Neuronal stem cell (in vitro differentiated cells): ENCODE results near the gene ANKRD44.

Source experiments
- DNase-seq: peaks from one replicate; pipeline ENCODE4 v3.0.0-alpha.2; 2013; ENCODE audit warnings: low spot score
- H2AFZ ChIP-seq: one replicate; pipeline ENCODE4 v1.6.1; 2013; ENCODE audit warnings: mild to moderate bottlenecking, low read length, inconsistent platforms
- H2AK5ac ChIP-seq: 2 replicates; pipeline ENCODE4 v1.6.1; 2013; ENCODE audit warnings: low read depth, mild to moderate bottlenecking, inconsistent platforms, low read length, moderate library complexity, mixed read lengths
- H2BK120ac ChIP-seq: 2 replicates; pipeline ENCODE4 v1.6.1; 2013; ENCODE audit warnings: low read depth, mild to moderate bottlenecking, inconsistent platforms, low read length, moderate library complexity, mixed read lengths
- H2BK12ac ChIP-seq: one replicate; pipeline ENCODE4 v1.6.1; 2013; ENCODE audit warnings: low read length, inconsistent platforms
- H2BK15ac ChIP-seq: 2 replicates; pipeline ENCODE4 v1.6.1; 2013; ENCODE audit warnings: mild to moderate bottlenecking, low read length, inconsistent platforms, mixed read lengths
- H2BK5ac ChIP-seq: one replicate; pipeline ENCODE4 v1.6.1; 2013; ENCODE audit warnings: inconsistent platforms, mild to moderate bottlenecking, low read length, moderate library complexity
- H3K14ac ChIP-seq: one replicate; pipeline ENCODE4 v1.6.1; 2013; ENCODE audit warnings: low read length, inconsistent platforms
- H3K18ac ChIP-seq: 2 replicates; pipeline ENCODE4 v1.6.1; 2013; ENCODE audit warnings: low read length, inconsistent platforms
- H3K23ac ChIP-seq: 2 replicates; pipeline ENCODE4 v1.6.1; 2013; ENCODE audit warnings: low read depth, mild to moderate bottlenecking, mixed read lengths, low read length, inconsistent platforms; ENCODE audit not compliant: poor library complexity
- H3K27ac ChIP-seq: replicated peaks from 3 replicates; pipeline ENCODE4 v1.5.1; 2013; ENCODE audit warnings: low read length, inconsistent platforms
- H3K27me3 ChIP-seq, 3 experiments: 2 replicates each; pipeline ENCODE4 v1.6.1; 2013; ENCODE audit warnings: low read length in 3 of 3, mild to moderate bottlenecking in 2 of 3, inconsistent platforms in 1 of 3, low read depth in 1 of 3, mixed read lengths in 1 of 3, moderate library complexity in 1 of 3; ENCODE audit not compliant: control insufficient read depth in 3 of 3, insufficient read depth in 3 of 3
- H3K36me3 ChIP-seq, 2 donors: replicated peaks in 1 of 2; 2 replicates each; pipeline ENCODE4 v1.6.1; 2013; ENCODE audit warnings: low read length in 2 of 2; ENCODE audit not compliant: control insufficient read depth in 2 of 2, insufficient read depth in 2 of 2
- H3K4ac ChIP-seq: 2 replicates; pipeline ENCODE4 v1.6.1; 2013; ENCODE audit warnings: inconsistent platforms, mild to moderate bottlenecking, low read length, moderate library complexity
- H3K4me1 ChIP-seq, 2 donors: 1 replicate in 1 of 2; 2 replicates in 1 of 2; pipeline ENCODE4 v1.6.1; 2013; ENCODE audit warnings: low read length in 2 of 2, low read depth in 1 of 2; ENCODE audit not compliant: control insufficient read depth in 2 of 2, insufficient read depth in 1 of 2
- H3K4me2 ChIP-seq: one replicate; pipeline ENCODE4 v1.6.1; 2013; ENCODE audit warnings: mild to moderate bottlenecking, low read length, inconsistent platforms; ENCODE audit not compliant: insufficient read depth, poor library complexity, severe bottlenecking
- H3K4me3 ChIP-seq, 2 donors: 2 replicates each; pipeline ENCODE4 v1.5.1; 2013; ENCODE audit warnings: low read length in 2 of 2, mild to moderate bottlenecking in 2 of 2, inconsistent platforms in 1 of 2, moderate library complexity in 1 of 2
- H3K79me1 ChIP-seq: one replicate; pipeline ENCODE4 v1.6.1; 2013; ENCODE audit warnings: low read depth, mild to moderate bottlenecking, inconsistent platforms, low read length, moderate library complexity
- H3K9ac ChIP-seq: one replicate; pipeline ENCODE4 v1.6.1; 2013; ENCODE audit warnings: mild to moderate bottlenecking, low read depth, low read length, inconsistent platforms; ENCODE audit not compliant: poor library complexity
- H3K9me3 ChIP-seq, 2 donors: replicated peaks in 1 of 2; 2 replicates each; pipeline versions ENCODE3 to v1.6.1; 2013; ENCODE audit warnings: low read length in 2 of 2, mild to moderate bottlenecking in 2 of 2, inconsistent platforms in 1 of 2, low read depth in 1 of 2, mixed read lengths in 1 of 2, moderate library complexity in 1 of 2; ENCODE audit not compliant: control insufficient read depth in 2 of 2, insufficient read depth in 1 of 2
- H4K8ac ChIP-seq: one replicate; pipeline ENCODE4 v1.6.1; 2013; ENCODE audit warnings: low read depth, mild to moderate bottlenecking, inconsistent platforms, low read length, moderate library complexity
- H4K91ac ChIP-seq: one replicate; pipeline ENCODE4 v1.6.1; 2013; ENCODE audit warnings: low read length, low read depth, mild to moderate bottlenecking, inconsistent platforms; ENCODE audit not compliant: poor library complexity
- WGBS, 2 donors: extraction: QIAGEN DNeasy Blood & Tissue Kit; methylation state at CpG; one replicate each; pipeline ENCODE4 v1.1.7; 2013; ENCODE audit warnings: missing lambda C conversion rate in 2 of 2, mixed read lengths in 1 of 2; ENCODE audit not compliant: insufficient read length in 2 of 2, insufficient replicate concordance in 1 of 2; ENCODE audit errors: extremely low coverage in 2 of 2; 5-methylcytosine and 5-hydroxymethylcytosine counted together

The ANKRD44 gene

DNA sequence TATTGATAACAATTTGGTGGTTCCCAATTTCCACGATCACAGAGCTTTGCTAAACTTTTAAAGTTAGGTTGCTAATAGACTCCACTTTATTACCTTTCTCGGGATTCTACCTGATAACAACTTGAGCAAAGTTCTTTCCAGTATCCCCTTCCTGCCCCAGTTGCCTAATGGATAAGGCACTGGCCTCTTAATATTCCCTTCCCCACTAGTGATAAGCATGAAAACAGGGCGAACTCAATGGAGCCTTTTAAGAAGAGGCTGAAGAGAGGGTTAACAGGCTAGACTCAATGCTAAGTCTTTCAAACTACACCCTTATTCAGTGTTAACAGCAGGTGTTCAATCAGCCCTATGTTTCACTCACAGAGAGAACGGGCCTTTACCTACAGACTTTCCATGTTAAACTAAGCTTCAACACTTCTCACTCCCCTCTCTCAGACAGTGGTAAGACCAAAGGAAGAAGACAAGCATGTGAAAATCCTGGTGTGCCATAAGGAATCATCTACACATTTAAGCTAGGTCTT is 75.8 kb downstream of the ANKRD44 start:
- no peak for DNase-seq
- H3K4ac ChIP-seq: no peak overlapping the region

DNA sequence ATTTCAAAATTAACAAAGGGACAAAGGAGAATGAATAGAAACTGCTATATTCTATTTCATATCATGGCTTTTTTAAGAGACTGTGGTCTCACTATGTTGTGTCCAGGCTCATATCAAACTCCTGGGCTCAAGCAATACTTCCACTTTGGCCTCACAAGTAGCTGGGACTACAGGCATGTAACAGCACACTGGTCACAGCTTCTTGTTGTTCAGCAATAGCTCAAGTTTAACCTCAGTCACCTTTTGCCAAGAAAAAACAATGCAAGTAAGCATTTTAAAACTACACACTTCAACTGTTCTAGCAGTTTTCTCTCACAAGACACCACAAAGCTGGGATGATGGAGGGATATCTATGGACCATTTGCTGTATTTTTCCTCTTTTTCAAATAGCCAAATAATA is 77.1 kb downstream of the ANKRD44 start:
- H3K14ac ChIP-seq: no peak overlapping the region

More for the DNA sequence above, 75.8 kb downstream of the ANKRD44 start:
- Histone ChIP-seq H3K4me3 (no peak overlapping the region), H4K91ac (no peak overlapping the region), H3K27me3 (no peaks in the 10 kb centered on the region), H3K9me3 (no peaks in the 10 kb centered on the region), H3K27ac (no peak overlapping the region), H3K4me2 (no peak overlapping the region), H2AFZ (no peak overlapping the region), H2AK5ac (no peak overlapping the region), H3K4me1 (peaks cover 7% of the 10 kb centered on the region in 2 donors), H3K14ac (no peak overlapping the region), H2BK5ac (no peak overlapping the region), H3K79me1 (no peaks in the 10 kb centered on the region), H2BK15ac (no peak overlapping the region), H3K18ac (no peak overlapping the region), H3K36me3 (no peaks in the 10 kb centered on the region), H2BK120ac (no peak overlapping the region), H4K8ac (no peak overlapping the region), H3K23ac (no peak overlapping the region), H2BK12ac (no peak overlapping the region), H3K9ac (no peak overlapping the region)
- no CpG with 5 or more reads among the region's 4 CpGs for WGBS, 2 donors

DNA sequence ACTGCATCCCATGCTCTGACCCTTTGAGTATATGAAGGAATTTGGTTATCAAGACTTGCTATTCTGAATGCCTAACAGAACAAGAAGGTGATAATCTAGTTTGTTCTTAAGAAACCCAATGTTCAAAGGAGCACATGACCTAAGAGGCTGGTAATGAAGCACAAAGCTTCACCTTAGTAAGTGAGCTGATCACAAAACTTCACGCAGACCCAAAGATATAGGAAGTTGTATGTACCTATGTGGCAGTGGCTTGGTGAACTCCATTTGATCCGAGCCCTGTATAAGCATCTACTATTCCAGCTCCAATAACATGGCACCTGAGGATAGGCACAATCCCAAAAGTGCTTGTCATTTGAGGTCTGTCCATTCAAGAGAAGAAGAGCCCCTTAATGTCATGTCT is 78.6 kb downstream of the ANKRD44 start:
- Histone ChIP-seq H3K27ac (no peak overlapping the region), H2AFZ (no peak overlapping the region), H3K18ac (no peak overlapping the region), H3K36me3 (no peaks in the 10 kb centered on the region), H3K23ac (no peak overlapping the region), H3K9me3 (no peaks in the 10 kb centered on the region), H3K14ac (no peak overlapping the region), H2BK5ac (no peak overlapping the region), H3K27me3 (no peaks in the 10 kb centered on the region), H3K9ac (no peak overlapping the region), H3K4me2 (no peak overlapping the region), H3K4ac (no peak overlapping the region), H4K91ac (no peak overlapping the region), H4K8ac (no peak overlapping the region), H3K79me1 (no peaks in the 10 kb centered on the region), H2BK120ac (no peak overlapping the region), H2BK15ac (no peak overlapping the region), H2AK5ac (no peak overlapping the region), H2BK12ac (no peak overlapping the region), H3K4me3 (no peak overlapping the region), H3K4me1 (peaks cover 7% of the 10 kb centered on the region in 2 donors)
- DNase-seq: no peak
- no CpG with 5 or more reads among the region's 2 CpGs for WGBS, 2 donors

More for the DNA sequence above, 77.1 kb downstream of the ANKRD44 start:
- DNase-seq: no peak
- H3K18ac ChIP-seq: no peak overlapping the region
- H4K91ac ChIP-seq: no peak overlapping the region
- H2BK15ac ChIP-seq: no peak overlapping the region
- H3K9ac ChIP-seq: no peak overlapping the region
- H3K4ac ChIP-seq: no peak overlapping the region
- H3K4me2 ChIP-seq: no peak overlapping the region
- H3K27ac ChIP-seq: no peak overlapping the region
- H2BK12ac ChIP-seq: no peak overlapping the region
- no peak overlapping the region for H2AK5ac ChIP-seq
- no peaks in the 10 kb centered on the region for H3K79me1 ChIP-seq
- no peak overlapping the region for H3K4me3 ChIP-seq
- no peak overlapping the region for H2BK120ac ChIP-seq
- no peak overlapping the region for H2AFZ ChIP-seq
- no peak overlapping the region for H4K8ac ChIP-seq
- no peaks in the 10 kb centered on the region for H3K9me3 ChIP-seq
- H2BK5ac ChIP-seq: no peak overlapping the region
- no peak overlapping the region for H3K23ac ChIP-seq
- peaks cover 7% of the 10 kb centered on the region in 2 donors for H3K4me1 ChIP-seq
- H3K36me3 ChIP-seq: no peaks in the 10 kb centered on the region
- H3K27me3 ChIP-seq: no peaks in the 10 kb centered on the region

DNA sequence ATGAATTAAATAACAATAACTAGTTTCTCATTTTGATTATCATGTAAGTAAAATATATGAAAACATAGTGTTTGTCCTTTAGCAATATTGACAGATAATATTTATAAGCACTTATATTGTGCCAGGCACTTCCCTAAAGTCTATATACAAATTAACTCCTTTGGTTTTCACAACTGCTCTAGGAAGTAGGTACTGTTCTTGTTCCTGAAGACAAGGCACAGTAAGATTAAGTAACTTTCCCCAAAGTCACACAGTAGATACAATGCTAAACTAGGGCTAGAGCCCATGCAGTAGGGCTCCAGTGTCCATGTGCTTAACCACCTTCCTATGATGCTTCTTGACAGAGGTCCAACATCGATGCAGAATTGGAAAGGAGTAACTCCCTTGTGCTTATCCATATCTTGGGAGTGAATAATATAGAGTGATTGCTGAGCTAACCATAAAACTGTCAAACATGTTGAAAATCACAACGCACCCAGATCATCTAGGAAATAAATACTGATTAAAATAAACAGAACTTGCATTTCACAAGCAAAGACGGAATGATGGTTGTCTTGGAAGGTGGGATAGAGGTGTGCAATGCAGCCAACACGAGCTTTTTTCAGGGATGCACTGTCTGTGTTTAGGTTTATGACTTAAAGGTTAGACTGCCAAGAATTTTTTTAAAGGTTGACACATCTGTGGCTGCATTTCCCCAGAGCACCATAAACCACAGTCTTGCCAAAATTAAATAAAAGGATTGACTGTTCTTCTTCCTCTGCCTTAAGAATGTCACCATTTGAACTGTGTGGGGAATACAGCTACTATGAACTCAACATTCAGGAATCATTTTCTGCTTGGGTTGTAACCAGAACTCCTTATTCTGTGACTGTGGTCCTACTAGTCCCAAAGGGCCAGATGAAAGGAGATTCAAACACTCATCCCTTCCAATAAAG is 80.8 kb downstream of the ANKRD44 start:
- Histone ChIP-seq H3K79me1 (no peaks in the 10 kb centered on the region), H3K4me2 (no peak overlapping the region), H3K4me1 (peaks cover 4 to 7% of the 10 kb centered on the region in 2 donors), H3K27me3 (no peaks in the 10 kb centered on the region), H2BK15ac (no peak overlapping the region), H3K14ac (no peak overlapping the region), H2AK5ac (no peak overlapping the region), H3K36me3 (no peaks in the 10 kb centered on the region), H3K4me3 (no peak overlapping the region), H2BK120ac (no peak overlapping the region), H3K23ac (no peak overlapping the region), H2BK12ac (no peak overlapping the region), H2BK5ac (no peak overlapping the region), H3K9me3 (no peaks in the 10 kb centered on the region), H4K91ac (no peak overlapping the region), H2AFZ (no peak overlapping the region), H3K9ac (no peak overlapping the region), H3K18ac (no peak overlapping the region), H3K27ac (no peak overlapping the region), H3K4ac (no peak overlapping the region), H4K8ac (no peak overlapping the region)
- no CpG with 5 or more reads among the region's 4 CpGs for WGBS, 2 donors
- no peak for DNase-seq
